Measurements from ENCODE around the gene CHCHD6.

CHCHD6 gene

GRCh38 chr3:126680667-126681055 is 23.4 kb upstream of the CHCHD6 start:
- TF ChIP-seq ZFX (IDR thresholded peaks at IDR 0.05; ENCODE audit: borderline replicate concordance) (no peak), CTCF (IDR thresholded peaks at IDR 0.05) (no peak)
- no peak overlapping the region for H3K27ac ChIP-seq

GRCh38 chr3:126682009-126682408 is 22.0 kb upstream of the CHCHD6 start:
- H3K27ac ChIP-seq = no peak overlapping the region
- no peak for TF ChIP-seq ZFX (IDR thresholded peaks at IDR 0.05; ENCODE audit: borderline replicate concordance)
- TF ChIP-seq CTCF (IDR thresholded peaks at IDR 0.05) = no peak

GRCh38 chr3:126683069-126683468 is 21.0 kb upstream of the CHCHD6 start:
- no peak overlapping the region for H3K27ac ChIP-seq
- no peak for TF ChIP-seq ZFX (IDR thresholded peaks at IDR 0.05; ENCODE audit: borderline replicate concordance)
- no peak for TF ChIP-seq CTCF (IDR thresholded peaks at IDR 0.05)

- H3K27ac ChIP-seq = no peak overlapping the region
- TF ChIP-seq CTCF (IDR thresholded peaks at IDR 0.05) (no peak), ZFX (IDR thresholded peaks at IDR 0.05; ENCODE audit: borderline replicate concordance) (no peak)
Observed at GRCh38 chr3:126684218-126684751, 19.8 kb upstream of the CHCHD6 start.

GRCh38 chr3:126685021-126685420 is 19.0 kb upstream of the CHCHD6 start:
- TF ChIP-seq CTCF (IDR thresholded peaks at IDR 0.05) (no peak), ZFX (IDR thresholded peaks at IDR 0.05; ENCODE audit: borderline replicate concordance) (no peak)
- no peak overlapping the region for H3K27ac ChIP-seq

GRCh38 chr3:126685493-126685892 is 18.5 kb upstream of the CHCHD6 start:
- TF ChIP-seq CTCF (IDR thresholded peaks at IDR 0.05) (no peak), ZFX (IDR thresholded peaks at IDR 0.05; ENCODE audit: borderline replicate concordance) (no peak)
- no peak overlapping the region for H3K27ac ChIP-seq

- no peak overlapping the region for H3K27ac ChIP-seq
- TF ChIP-seq ZFX (IDR thresholded peaks at IDR 0.05; ENCODE audit: borderline replicate concordance) (no peak), CTCF (IDR thresholded peaks at IDR 0.05) (no peak)
Observed at GRCh38 chr3:126691765-126692164, 12.3 kb upstream of the CHCHD6 start.
